ENCODE results near the gene KIF13A.
"Not testable (repeated sequence)": the region's sequence is repeated elsewhere in the genome, so short reads cannot be mapped to it uniquely, and the experiment has no call there.

Gene KIF13A

GRCh38 chr6:17846762-17847161 is 140.7 kb downstream of the KIF13A start:
- DNase-seq (ENCODE audit: low spot score) = no peak

GRCh38 chr6:17845598-17845997 is 141.8 kb downstream of the KIF13A start:
- no peak for DNase-seq (ENCODE audit: low spot score)

DNA sequence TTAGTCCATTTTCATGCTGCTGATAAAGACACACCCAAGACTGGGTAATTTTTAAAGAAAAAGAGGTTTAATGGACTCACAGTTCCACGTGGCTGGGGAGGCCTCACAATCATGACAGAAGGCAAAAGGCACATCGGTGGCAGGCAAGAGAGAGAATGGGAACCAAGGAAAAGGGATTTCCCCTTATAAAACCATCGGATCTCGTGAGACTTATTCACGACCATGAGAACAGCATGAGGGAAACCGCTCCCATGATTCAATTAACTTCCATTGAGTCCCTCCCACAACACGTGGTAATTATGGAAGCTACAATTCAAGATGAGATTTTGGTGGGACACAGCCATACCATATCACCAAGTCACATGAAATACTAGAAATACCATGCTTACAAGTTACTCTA is 142.5 kb downstream of the KIF13A start:
- not testable (repeated sequence) for DNase-seq (ENCODE audit: low spot score)

DNA sequence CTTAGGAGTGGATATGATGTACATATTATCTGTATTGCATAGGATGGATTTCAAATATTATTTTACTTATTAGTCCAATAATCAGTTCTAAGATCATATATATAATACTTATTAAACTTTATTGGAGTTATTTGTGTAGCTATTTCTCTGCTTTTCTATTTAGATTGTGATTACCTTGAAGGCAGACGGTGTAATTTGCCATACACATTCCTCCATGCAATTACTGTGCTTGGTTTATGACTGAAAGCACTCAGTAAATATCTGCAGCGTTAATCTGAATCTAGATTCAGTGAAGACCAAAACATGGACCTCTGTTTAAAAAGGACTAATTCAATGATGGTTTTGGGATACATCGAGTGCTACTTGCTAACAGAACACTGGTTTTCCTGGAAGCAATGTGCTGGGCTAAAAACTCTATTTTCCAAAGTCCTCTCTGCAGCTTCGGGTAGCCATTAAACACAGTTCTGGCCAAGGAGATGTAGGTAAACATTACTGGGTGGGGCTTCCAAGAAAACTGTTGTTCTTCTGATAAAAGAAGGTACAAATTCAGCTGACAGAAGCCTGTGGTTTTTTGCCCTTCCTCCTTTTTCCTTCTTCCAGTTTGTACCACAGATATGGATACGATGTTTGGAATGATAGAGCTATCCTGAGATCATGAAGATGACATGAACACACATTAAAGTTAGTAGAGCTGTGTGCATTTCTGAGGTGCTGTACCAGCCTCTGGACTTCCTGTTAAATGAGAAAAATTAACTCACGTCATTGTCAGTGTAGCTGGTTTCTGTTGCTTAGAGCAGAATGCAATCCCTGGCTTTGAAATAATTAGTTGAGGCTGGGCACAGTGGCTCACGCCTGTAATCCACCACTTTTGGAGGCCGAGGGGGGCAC is 144.3 kb downstream of the KIF13A start:
- no peak for DNase-seq (ENCODE audit: low spot score)

DNA sequence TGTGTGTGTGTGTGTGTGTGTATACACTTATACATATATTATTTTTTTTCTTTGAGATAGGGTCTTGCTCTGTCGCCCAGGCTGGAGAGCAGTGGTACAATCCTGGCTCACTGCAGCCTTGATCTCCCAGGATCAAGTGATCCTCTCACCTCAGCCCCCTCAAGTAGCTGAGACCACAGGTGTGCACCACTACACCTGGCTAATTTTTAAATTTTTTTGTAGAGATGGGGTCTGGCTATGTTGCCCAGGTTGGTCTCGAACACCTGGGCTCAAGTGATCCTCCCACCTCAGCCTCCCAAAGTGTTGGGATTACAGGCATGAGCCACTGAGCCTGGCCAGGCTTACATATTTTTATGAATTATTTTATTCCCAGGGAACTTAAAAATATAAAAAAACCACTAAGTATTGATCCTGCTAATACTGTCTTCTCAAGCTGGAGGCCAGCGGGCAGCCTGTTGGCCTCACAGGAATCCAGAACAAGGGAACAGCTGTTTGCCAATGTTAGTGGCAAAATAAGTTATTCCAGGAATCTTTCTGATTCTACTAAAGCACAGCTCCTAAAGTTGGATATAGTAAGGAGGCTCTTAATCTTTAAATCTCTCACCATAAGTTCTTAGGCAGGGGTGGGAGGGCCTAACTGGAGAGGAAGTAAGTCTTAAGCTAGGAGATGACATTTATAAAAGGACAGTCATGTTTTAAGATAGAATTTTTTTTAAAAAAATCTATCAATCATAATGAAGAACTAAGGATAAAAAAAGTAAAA is 145.2 kb downstream of the KIF13A start:
- DNase-seq (ENCODE audit: low spot score) = no peak

DNA sequence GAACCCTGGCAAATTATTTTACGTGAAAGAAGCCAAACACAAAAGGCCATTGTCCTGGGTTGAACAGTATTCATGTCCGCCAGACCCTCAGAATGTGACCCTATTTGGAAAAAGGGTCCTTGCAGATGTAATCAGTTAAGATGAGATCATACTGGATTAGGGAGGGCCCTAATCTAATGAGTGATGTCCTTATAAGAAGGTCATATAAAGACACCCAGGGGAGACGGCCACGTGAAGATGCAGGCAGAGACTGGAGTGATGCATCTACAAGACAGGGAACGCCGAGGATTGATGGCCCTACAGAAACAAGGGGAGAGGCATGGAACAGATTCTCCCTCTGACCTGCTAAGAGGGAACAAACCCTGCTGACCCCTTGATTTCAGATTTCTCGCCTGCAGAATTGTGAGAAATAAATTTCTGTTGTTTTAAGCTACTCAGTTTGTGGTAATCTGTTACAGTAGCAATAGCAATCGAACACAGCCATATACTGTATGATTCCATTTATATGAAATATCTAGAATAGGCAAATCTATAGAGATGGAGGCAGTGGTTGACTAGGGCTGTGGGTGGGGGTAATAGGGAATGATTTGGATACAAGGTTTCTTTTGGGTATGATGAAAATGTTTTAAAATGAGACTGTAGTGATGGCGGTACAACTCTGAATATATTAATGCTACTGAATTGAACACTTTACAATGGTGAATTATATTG is 147.8 kb downstream of the KIF13A start:
- no peak for DNase-seq (ENCODE audit: low spot score)

DNA sequence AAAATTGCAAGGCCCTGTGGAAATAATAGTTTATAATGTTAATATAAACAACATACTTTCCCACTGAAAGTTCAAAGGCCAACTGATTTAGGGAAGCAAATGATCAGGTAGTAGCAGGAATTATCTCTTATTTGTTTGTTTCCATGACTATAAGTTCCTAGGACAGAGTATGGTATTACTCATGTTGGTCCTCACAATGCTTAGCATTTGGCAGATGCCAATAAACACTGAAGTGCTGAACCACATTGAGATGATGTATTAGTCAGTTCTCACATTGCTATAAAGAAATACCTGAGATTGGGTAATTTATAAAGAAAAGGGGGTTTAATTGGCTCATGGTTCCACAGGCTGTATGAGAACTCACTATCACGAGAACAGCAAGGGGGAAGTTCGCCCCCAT is 151.1 kb downstream of the KIF13A start:
- no peak for DNase-seq (ENCODE audit: low spot score)

DNA sequence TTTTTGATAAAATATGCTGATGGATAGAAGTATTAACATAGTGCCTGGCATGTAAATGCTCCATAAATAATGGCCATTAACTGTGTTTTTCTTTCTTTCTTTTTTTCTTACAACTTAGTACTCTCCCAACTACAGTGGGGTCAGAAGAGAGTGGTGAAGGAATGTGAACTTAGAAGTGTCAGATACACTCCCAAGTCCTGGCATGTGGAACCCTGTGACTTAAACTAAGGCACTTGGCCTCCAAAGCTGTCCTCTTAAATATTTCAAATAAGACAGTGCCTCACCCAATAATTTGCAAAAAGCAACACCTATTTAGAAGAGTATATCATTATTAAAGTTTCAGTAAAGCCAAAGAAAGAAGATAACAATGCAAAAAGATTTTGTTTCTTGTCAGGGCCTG is 151.7 kb downstream of the KIF13A start:
- DNase-seq (ENCODE audit: low spot score) = no peak

GRCh38 chr6:17831135-17831534 is 156.3 kb downstream of the KIF13A start:
- no peak for DNase-seq (ENCODE audit: low spot score)

DNA sequence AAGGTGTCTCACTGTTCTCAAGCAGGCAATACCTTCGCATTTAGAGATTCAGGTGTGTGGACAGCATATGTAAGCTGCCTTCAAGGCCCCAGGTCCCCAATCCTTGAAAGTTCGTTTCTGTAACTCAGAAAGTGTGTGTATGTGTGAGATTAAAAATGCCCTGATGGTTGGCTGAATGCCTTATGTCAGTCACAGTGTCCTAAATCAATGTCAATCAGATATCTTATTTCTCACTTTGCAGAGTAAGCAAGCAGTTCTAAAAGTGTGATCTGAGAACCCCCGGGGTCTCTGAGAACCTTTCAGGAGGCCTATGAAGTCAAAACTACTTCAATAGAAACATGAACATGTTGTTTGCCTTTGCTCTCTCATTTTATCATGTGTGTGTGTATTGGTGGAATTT is 157.5 kb downstream of the KIF13A start:
- DNase-seq (ENCODE audit: low spot score) = no peak

DNA sequence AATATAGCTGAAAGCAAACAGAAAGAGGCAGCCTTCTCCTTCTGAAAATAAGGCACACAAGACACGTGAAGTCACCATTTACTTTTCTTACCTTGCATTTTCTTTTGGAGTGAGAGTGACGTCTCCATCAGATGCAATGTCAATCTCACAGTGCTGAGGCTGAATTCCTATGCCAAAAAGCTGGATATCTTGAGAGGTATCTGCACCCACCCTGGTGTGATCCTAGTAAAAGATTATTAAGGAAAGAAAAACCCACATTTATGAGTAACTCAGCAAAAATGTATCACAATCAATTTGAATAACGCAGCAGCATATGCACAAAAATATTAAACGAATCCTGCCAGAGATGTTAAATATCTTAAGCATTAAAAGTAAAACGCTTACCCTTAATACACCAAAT is 159.3 kb downstream of the KIF13A start:
- DNase-seq (ENCODE audit: low spot score) = no peak

DNA sequence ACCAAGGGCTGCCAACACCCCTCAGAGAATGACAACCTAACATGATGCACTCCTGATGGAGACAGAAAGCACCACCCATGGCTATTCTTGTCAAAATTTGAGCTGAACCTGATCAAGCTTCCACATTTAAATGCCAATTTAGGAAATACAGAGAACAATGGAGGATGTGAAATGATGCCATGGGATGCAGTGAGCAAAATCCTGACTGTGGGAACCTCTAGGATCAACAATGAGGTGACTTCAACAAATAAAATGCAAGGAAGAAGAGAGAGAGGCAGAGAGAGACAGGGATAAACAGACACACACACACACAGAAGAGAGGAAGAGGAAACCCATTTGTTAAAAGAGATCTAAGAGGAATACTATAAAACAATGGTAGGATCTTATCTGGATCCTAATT is 161.1 kb downstream of the KIF13A start:
- no peak for DNase-seq (ENCODE audit: low spot score)

GRCh38 chr6:17820055-17820454 is 167.4 kb downstream of the KIF13A start:
- DNase-seq (ENCODE audit: low spot score) = peak; percentile 12

- DNase-seq (ENCODE audit: low spot score) = no peak
These were observed 169.7 kb downstream of the KIF13A start for GRCh38 chr6:17817763-17818162.

- peak; percentile 6 for DNase-seq (ENCODE audit: low spot score)
These were observed 170.4 kb downstream of the KIF13A start for GRCh38 chr6:17816921-17817611.

DNA sequence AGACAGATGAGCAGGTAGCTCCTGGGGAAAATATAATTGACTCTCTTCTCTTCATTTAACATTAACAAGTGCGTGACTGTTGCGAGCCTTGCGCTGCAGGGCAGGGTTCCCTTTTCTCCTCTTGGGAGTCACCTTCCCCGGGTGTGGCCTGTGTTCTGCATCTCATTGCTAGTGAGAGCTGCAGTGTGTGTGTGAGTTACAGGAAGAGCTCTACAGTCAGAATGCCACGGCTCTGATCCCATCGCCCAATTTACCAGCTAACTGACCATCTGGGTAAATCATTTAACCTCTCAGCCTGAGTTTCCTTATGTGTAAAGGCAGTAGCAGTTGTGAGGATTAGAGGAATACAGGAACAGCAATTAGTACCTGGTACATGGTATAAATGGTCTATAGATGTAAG is 173.9 kb downstream of the KIF13A start:
- DNase-seq (ENCODE audit: low spot score) = no peak

GRCh38 chr6:17812311-17812710 is 175.1 kb downstream of the KIF13A start:
- DNase-seq (ENCODE audit: low spot score) = no peak

GRCh38 chr6:17808609-17809008 is 178.8 kb downstream of the KIF13A start:
- no peak for DNase-seq (ENCODE audit: low spot score)

DNA sequence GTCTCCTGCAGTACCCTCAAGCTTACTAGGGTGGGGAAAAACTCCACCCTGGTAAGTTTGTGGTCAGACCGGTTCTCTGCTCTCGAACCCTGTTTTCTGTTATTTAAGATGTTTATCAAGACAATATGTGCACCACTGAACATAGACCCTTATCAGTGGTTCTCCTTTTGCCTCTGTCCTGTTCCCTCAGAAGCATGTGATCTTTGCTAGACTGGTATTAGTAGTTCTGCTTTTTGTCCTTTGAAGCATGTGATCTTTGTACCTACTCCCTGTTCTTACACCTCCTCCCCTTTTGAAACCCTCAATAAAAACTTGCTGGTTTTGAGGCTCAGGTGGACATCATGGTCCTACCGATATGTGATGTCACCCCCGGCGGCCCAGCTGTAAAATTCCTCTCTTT is 180.0 kb downstream of the KIF13A start:
- DNase-seq (ENCODE audit: low spot score) = not testable (repeated sequence)

- no peak for DNase-seq (ENCODE audit: low spot score)
These were observed 184.0 kb downstream of the KIF13A start for GRCh38 chr6:17803409-17803808.

- no peak for DNase-seq (ENCODE audit: low spot score)
These were observed 188.8 kb downstream of the KIF13A start for GRCh38 chr6:17798477-17799154.

DNA sequence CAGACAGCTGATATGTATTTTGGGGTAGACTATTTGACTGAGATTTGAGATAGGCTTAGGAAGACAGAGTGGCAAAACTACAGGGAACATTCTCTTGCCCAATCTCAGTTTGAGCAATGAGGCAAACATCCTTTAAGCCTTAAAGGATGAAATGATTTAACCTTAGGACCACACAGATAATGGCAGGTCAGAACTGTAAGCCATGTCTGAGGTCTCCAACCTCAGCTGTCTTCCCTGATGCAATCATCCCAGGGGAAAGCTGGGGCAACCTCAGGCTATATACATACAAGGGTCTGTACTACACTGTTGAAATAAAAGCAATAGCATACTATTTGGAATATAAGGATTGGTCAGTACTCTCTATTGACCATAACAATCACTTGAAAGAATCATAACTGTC is 196.9 kb downstream of the KIF13A start:
- DNase-seq (ENCODE audit: low spot score) = no peak
